GM18867 (cell line): Measurements from ENCODE around the gene CHD6.

ENCODE experiments used
- ATAC-seq: cut with Tn5 transposase; IDR thresholded peaks from one replicate; pipeline ENCODE4 v1.9.1; 2021; ENCODE audit warnings: mild to moderate bottlenecking, moderate library complexity; ENCODE audit not compliant: unreplicated experiment

Gene CHD6

GRCh38 chr20:41468994-41469600 is 149.1 kb downstream of the CHD6 start:
- no peak for ATAC-seq

GRCh38 chr20:41467690-41468089 is 150.5 kb downstream of the CHD6 start:
- ATAC-seq, result no peak

- no peak for ATAC-seq
Observed at GRCh38 chr20:41467220-41467619, 151.0 kb downstream of the CHD6 start.

GRCh38 chr20:41463567-41463966 is 154.6 kb downstream of the CHD6 start:
- ATAC-seq, result no peak

GRCh38 chr20:41462372-41463161 is 155.6 kb downstream of the CHD6 start:
- peak; percentile 54 for ATAC-seq

GRCh38 chr20:41458761-41459160 is 159.4 kb downstream of the CHD6 start:
- ATAC-seq, result no peak

- no peak for ATAC-seq
Observed at GRCh38 chr20:41457173-41457857, 160.9 kb downstream of the CHD6 start.

- ATAC-seq, result no peak
Observed at GRCh38 chr20:41456351-41456750, 161.8 kb downstream of the CHD6 start.

GRCh38 chr20:41454250-41454649 is 163.9 kb downstream of the CHD6 start:
- ATAC-seq, result no peak

- ATAC-seq, result no peak
Observed at GRCh38 chr20:41453010-41453950, 164.9 kb downstream of the CHD6 start.

GRCh38 chr20:41452226-41452625 is 166.0 kb downstream of the CHD6 start:
- ATAC-seq, result no peak

GRCh38 chr20:41447006-41447405 is 171.2 kb downstream of the CHD6 start:
- ATAC-seq, result no peak

- no peak for ATAC-seq
Observed at GRCh38 chr20:41446456-41446855, 171.7 kb downstream of the CHD6 start.

- no peak for ATAC-seq
Observed at GRCh38 chr20:41444821-41445220, 173.4 kb downstream of the CHD6 start.

- no peak for ATAC-seq
Observed at GRCh38 chr20:41443691-41444090, 174.5 kb downstream of the CHD6 start.

- no peak for ATAC-seq
Observed at GRCh38 chr20:41440882-41441281, 177.3 kb downstream of the CHD6 start.

GRCh38 chr20:41437836-41438235 is 180.3 kb downstream of the CHD6 start:
- ATAC-seq, result no peak

- ATAC-seq, result no peak
Observed at GRCh38 chr20:41436679-41437078, 181.5 kb downstream of the CHD6 start.

GRCh38 chr20:41433203-41433602 is 185.0 kb downstream of the CHD6 start:
- ATAC-seq, result no peak

- no peak for ATAC-seq
Observed at GRCh38 chr20:41432746-41433145, 185.4 kb downstream of the CHD6 start.

- ATAC-seq, result no peak
Observed at GRCh38 chr20:41428285-41428684, 189.9 kb downstream of the CHD6 start.
